ENCODE results near the gene SYTL3. TPM values are rescaled to one million over a fixed set of nuclear protein-coding genes. Genes with fewer than 3 reads are reported as not detected.

The SYTL3 gene
- total and polyA plus RNA-seq, 2 experiments from 2014 or later = 0.07 TPM; not detected in 1

GRCh38 chr6:158633127-158633526 lies 16.7 kb upstream of the SYTL3 start (continued):
- TF ChIP-seq ZNF462 (CRISPR knock-in tag; IDR thresholded peaks at IDR 0.05) = no peak

GRCh38 chr6:158634695-158635426 lies 15.0 kb upstream of the SYTL3 start:
- H2AFZ ChIP-seq = no peak overlapping the region
- Mint-ChIP-seq H3K36me3 (ENCODE audit: low read depth) (peaks cover 49% of the 10 kb centered on the region), H3K4me1 (peaks cover under 1% of the 10 kb centered on the region; the same call in 2 of the 3 replicates), H3K4me3 (no peak overlapping the region), H3K27ac (no peak overlapping the region), H3K27me3 (ENCODE audit: insufficient read depth, low read depth, poor library complexity) (peaks cover 12% of the 10 kb centered on the region), H3K9me3 (no peaks in the 10 kb centered on the region)
- peak overlapping the region; percentile 51; the same call in 1 of the 2 replicates for H3K27ac ChIP-seq (ENCODE audit: low read depth)
- H3K9me2 ChIP-seq (ENCODE audit: insufficient read depth) = no peaks in the 10 kb centered on the region
- peaks cover 13% of the 10 kb centered on the region for H4K20me1 ChIP-seq (replicated peaks; ENCODE audit: insufficient read depth)
- H3K27me3 ChIP-seq (ENCODE audit: insufficient read depth) = no peaks in the 10 kb centered on the region
- no peak overlapping the region for H3K4me3 ChIP-seq
- H3K36me3 ChIP-seq (ENCODE audit: insufficient read depth) = peaks cover 3% of the 10 kb centered on the region
- no peaks in the 10 kb centered on the region for H3K4me1 ChIP-seq (ENCODE audit: insufficient read depth)
- H3K4me2 ChIP-seq = no peak overlapping the region
- peaks cover 7% of the 10 kb centered on the region for H3K79me2 ChIP-seq (replicated peaks; ENCODE audit: insufficient read depth)
- H3F3A ChIP-seq (replicated peaks; ENCODE audit: low read depth) = no peaks in the 10 kb centered on the region
- DNase-seq (ENCODE audit: low spot score) (no peak), ATAC-seq (no peak)
- TF ChIP-seq ZNF331 (CRISPR knock-in tag; IDR thresholded peaks at IDR 0.05; ENCODE audit: low read depth) (no peak), JUNB (IDR thresholded peaks at IDR 0.05; ENCODE audit: unreplicated experiment) (no peak), EZH2phosphoT487 (IDR thresholded peaks at IDR 0.05; ENCODE audit: unreplicated experiment) (no peak), ZNF462 (CRISPR knock-in tag; IDR thresholded peaks at IDR 0.05) (no peak), NANOG (IDR thresholded peaks at IDR 0.05; ENCODE audit: borderline replicate concordance) (no peak), ETS1 (IDR thresholded peaks at IDR 0.05) (no peak), EZH2 (IDR thresholded peaks at IDR 0.05; ENCODE audit: low read depth, unreplicated experiment) (no peak)
